IMR-90 (cell line): ENCODE data around the gene PRKAG3.
"Not testable (repeated sequence)": the region's sequence is repeated elsewhere in the genome, so short reads cannot be mapped to it uniquely, and the experiment has no call there.

Experiments used
- BHLHE40 ChIP-seq: fragments of 150-350 bp; IDR thresholded peaks from 2 replicates; pipeline ENCODE4 v1.6.1; 2016; ENCODE audit warnings: mild to moderate bottlenecking, low read depth, low read length
- CTCF ChIP-seq: conservative IDR thresholded peaks from 2 replicates; pipeline ENCODE4 v1.5.1; 2012; ENCODE audit warnings: mild to moderate bottlenecking, low read depth, low read length, improper control_type of control experiment
- MXI1 ChIP-seq: IDR thresholded peaks from 2 replicates; pipeline ENCODE4 v1.6.1; 2012; ENCODE audit warnings: low read depth, mild to moderate bottlenecking, low read length, moderate library complexity, borderline replicate concordance
- NFE2L2 ChIP-seq: fragments of 150-350 bp; IDR thresholded peaks from 2 replicates; pipeline ENCODE4 v1.6.1; 2016; ENCODE audit warnings: low read depth, mild to moderate bottlenecking, low read length
- POLR2A ChIP-seq: IDR thresholded peaks from 2 replicates; pipeline ENCODE4 v1.6.1; 2012; ENCODE audit warnings: mild to moderate bottlenecking, low read depth, low read length
- RFX5 ChIP-seq: IDR thresholded peaks from 2 replicates; pipeline ENCODE4 v1.8.0; 2012; ENCODE audit warnings: low read depth, mild to moderate bottlenecking, low read length, moderate library complexity
- USF2 ChIP-seq: fragments of 150-350 bp; IDR thresholded peaks from 2 replicates; pipeline ENCODE4 v1.6.1; 2017; ENCODE audit warnings: mild to moderate bottlenecking, antibody characterized with exemption, low read length, low read depth

- not testable (repeated sequence) for TF ChIP-seq CTCF, BHLHE40, POLR2A, MXI1, NFE2L2, USF2, RFX5
These were observed 12.7 kb upstream of the PRKAG3 start for GRCh38 chr2:218844334-218844733.
